Stomach (tissue), 9 donors: ENCODE data around the gene C20orf204. TPM values are rescaled to one million over a fixed set of nuclear protein-coding genes. Genes with fewer than 3 reads are reported as not detected.

Source experiments
- DNase-seq, 2 donors: peaks; one replicate each; pipeline versions ENCODE4 v3.0.0 to v3.0.0-alpha.2; 2013 to 2019
- H3K27ac ChIP-seq, 5 donors: fragments of 200-600 bp in 4 of 5; sonication (generic) in 4 of 5; one replicate each; pipeline ENCODE4 v1.5.1; 2013 to 2019; ENCODE audit warnings: mild to moderate bottlenecking in 1 of 5, moderate library complexity in 1 of 5
- H3K27me3 ChIP-seq, 3 donors: fragments of 200-600 bp; sonication (generic); one replicate each; pipeline ENCODE4 v1.5.1; 2017 to 2019; ENCODE audit warnings: mixed run types in 1 of 3
- H3K36me3 ChIP-seq, 4 donors: fragments of 200-600 bp; sonication (generic); 1 replicate in 3 of 4; 2 replicates in 1 of 4; pipeline ENCODE4 v1.5.1; 2016 to 2019
- H3K4me1 ChIP-seq, 4 donors: fragments of 200-600 bp; sonication (generic); one replicate each; pipeline ENCODE4 v1.5.1; 2016 to 2019
- H3K4me3 ChIP-seq, 4 donors: fragments of 200-600 bp; sonication (generic) in 3 of 4; one replicate each; pipeline ENCODE4 v1.5.1; 2016 to 2019; ENCODE audit warnings: mild to moderate bottlenecking in 1 of 4
- H3K9me3 ChIP-seq, 4 donors: fragments of 200-600 bp; sonication (generic); one replicate each; pipeline ENCODE4 v1.5.1; 2016 to 2019
- CTCF ChIP-seq, 7 experiments: fragments of 450-650 bp in 4 of 7; fragments of 200-600 bp in 3 of 7; sonication (generic) in 3 of 7; IDR thresholded peaks; one replicate each; pipeline ENCODE4 v1.5.1; 2016 to 2019; ENCODE audit warnings: antibody characterized with exemption in 7 of 7, control low read depth in 2 of 7, mild to moderate bottlenecking in 1 of 7
- EP300 ChIP-seq: sonication (generic); formaldehyde crosslinking; IDR thresholded peaks from one replicate; pipeline ENCODE4 v1.6.1; 2017; ENCODE audit warnings: antibody characterized with exemption
- POLR2A ChIP-seq, 4 donors: fragments of 450-650 bp; IDR thresholded peaks; one replicate each; pipeline ENCODE4 v1.6.1; 2016; ENCODE audit warnings: antibody characterized with exemption in 4 of 4, control low read depth in 2 of 4, mild to moderate bottlenecking in 1 of 4, moderate library complexity in 1 of 4
- POLR2AphosphoS5 ChIP-seq, 3 donors: sonication (generic); formaldehyde crosslinking; IDR thresholded peaks; one replicate each; pipeline ENCODE4 v1.6.1; 2016; ENCODE audit warnings: antibody characterized with exemption in 3 of 3
- WGBS, 5 donors: extraction: QIAGEN DNeasy Blood & Tissue Kit in 3 of 5; methylation state at CpG; one replicate each; pipeline versions ENCODE4 v1.1.5 to v1.1.7; 2013 to 2018; 5-methylcytosine and 5-hydroxymethylcytosine counted together
- intact Hi-C: fragments of 100-400 bp; cut with DNase I; formaldehyde crosslinking; loops from one replicate; pipeline ENCODE4 v1.15.1; 2023; ENCODE audit warnings: low total_unique reads
- polyA plus RNA-seq, 3 donors: library from polyadenylated mRNA; stranded (reverse); fragments of 200-250 nt; gene quantifications; one replicate each; pipeline ENCODE4 v1.2.3, GENCODE V29; 2013
- total RNA-seq, 5 donors: library from RNA; depleted of rRNA; stranded (reverse); fragments of >200 nt; gene quantifications; one replicate each; pipeline versions ENCODE4 v1.1.0 to v1.2.3, GENCODE V29; 2014 to 2016
- donor health status: healthy with polysubstance abuse.
- donor health status: Bipolar disorder and iron deficiency.
- donor health status: healthy.

Gene C20orf204
- total and polyA plus RNA-seq, 8 donors, result 0.62 to 3.4 (median 1.5) TPM; not detected in 4

GRCh38 chr20:64067733-64068307, 31.8 kb downstream of the C20orf204 start:
- Histone ChIP-seq H3K9me3 (no peaks in the 10 kb centered on the region), H3K4me3 (no peak overlapping the region), H3K36me3 (peaks cover 0 to 25% (median 21%) of the 10 kb centered on the region in 4 donors), H3K4me1 (peaks cover 25 to 46% (median 29%) of the 10 kb centered on the region in 4 donors), H3K27ac (no peak overlapping the region), H3K27me3 (no peaks in the 10 kb centered on the region)
- TF ChIP-seq POLR2A (IDR thresholded peaks at IDR 0.05) (no peak), CTCF (IDR thresholded peaks at IDR 0.05) (no peak), EP300 (no peak), POLR2AphosphoS5 (IDR thresholded peaks at IDR 0.05) (no peak)
- no peak for DNase-seq
- 58 to 81% (median 76%) methylated on average over 9 to 12 of the region's 12 CpGs for WGBS, 5 donors
- intact Hi-C loops, result no loop called here

GRCh38 chr20:64068386-64069208, 32.6 kb downstream of the C20orf204 start:
- intact Hi-C loops, result no loop called here
- no peak for DNase-seq
- Histone ChIP-seq H3K36me3 (peaks cover 4 to 33% (median 29%) of the 10 kb centered on the region in 4 donors), H3K27ac (no peak overlapping the region), H3K4me3 (no peak overlapping the region), H3K4me1 (peaks cover 22 to 43% (median 25%) of the 10 kb centered on the region in 4 donors), H3K27me3 (no peaks in the 10 kb centered on the region), H3K9me3 (no peaks in the 10 kb centered on the region)
- TF ChIP-seq POLR2AphosphoS5 (IDR thresholded peaks at IDR 0.05), result no peak
- TF ChIP-seq EP300, result no peak
- TF ChIP-seq CTCF (IDR thresholded peaks at IDR 0.05), result no peak
- no peak for TF ChIP-seq POLR2A (IDR thresholded peaks at IDR 0.05)
- 74 to 80% (median 76%) methylated on average over 9 to 12 of the region's 12 CpGs for WGBS, 5 donors

GRCh38 chr20:64069209-64069613, 33.2 kb downstream of the C20orf204 start:
- Histone ChIP-seq H3K4me1 (peaks cover 16 to 37% (median 19%) of the 10 kb centered on the region in 4 donors), H3K4me3 (no peak overlapping the region), H3K36me3 (peaks cover 11 to 39% (median 35%) of the 10 kb centered on the region in 4 donors), H3K27ac (no peak overlapping the region), H3K27me3 (no peaks in the 10 kb centered on the region), H3K9me3 (no peaks in the 10 kb centered on the region)
- 83 to 95% (median 90%) methylated on average over 18 to 20 of the region's 20 CpGs for WGBS, 5 donors
- TF ChIP-seq POLR2AphosphoS5 (IDR thresholded peaks at IDR 0.05), result no peak
- no peak for TF ChIP-seq CTCF (IDR thresholded peaks at IDR 0.05)
- TF ChIP-seq EP300, result no peak
- no peak for TF ChIP-seq POLR2A (IDR thresholded peaks at IDR 0.05)
- no peak for DNase-seq
- intact Hi-C loops, result no loop called here

- WGBS, 5 donors, result 48 to 66% (median 64%) methylated on average over 8 to 14 of the region's 14 CpGs
- DNase-seq, result peak; percentile 48 to 61
- no peak overlapping the region for H3K4me3 ChIP-seq
- no peak overlapping the region for H3K27ac ChIP-seq
- H3K9me3 ChIP-seq, result no peaks in the 10 kb centered on the region
- no peaks in the 10 kb centered on the region for H3K27me3 ChIP-seq
- H3K36me3 ChIP-seq, result peaks cover 16 to 44% (median 40%) of the 10 kb centered on the region in 4 donors
- TF ChIP-seq CTCF (IDR thresholded peaks at IDR 0.05) (peak in 5 of 7 experiments; percentile 40 to 71 (median 66)), EP300 (no peak)
- peaks cover 11 to 32% (median 14%) of the 10 kb centered on the region in 4 donors for H3K4me1 ChIP-seq
- intact Hi-C loops, result no loop called here
These were observed 33.7 kb downstream of the C20orf204 start for GRCh38 chr20:64069614-64070243.
